HEK293 (cell line): ENCODE measurements around the gene BCL2L1.

Experiments used
- CTCF ChIA-PET: fragments of 350-600 bp; formaldehyde crosslinking; extraction: SDS; loops from one replicate; lab custom pipeline; 2021; ENCODE audit warnings: antibody characterized with exemption; lab: Yijun Ruan, JAX
- POLR2A ChIA-PET: fragments of 300-600 bp; formaldehyde crosslinking; extraction: SDS; loops from one replicate; lab custom pipeline; 2020; ENCODE audit warnings: antibody characterized with exemption, inconsistent platforms; lab: Yijun Ruan, JAX
- H3K27ac ChIP-seq: fragments of 200-500 bp; sonication (Bioruptor generic); 2 replicates; pipeline ENCODE4 v1.5.1; 2014; ENCODE audit warnings: low read depth, low read length, control low read depth, inconsistent platforms; ENCODE audit errors: extremely low read depth
- H3K36me3 ChIP-seq, 2 experiments: fragments of 200-500 bp in 1 of 2; sonication (Bioruptor generic) in 1 of 2; 1 replicate in 1 of 2; 2 replicates in 1 of 2; pipeline ENCODE4 v1.5.1; 2014 to 2017; ENCODE audit warnings: inconsistent platforms in 2 of 2, low read length in 2 of 2; ENCODE audit not compliant: control insufficient read depth in 2 of 2, insufficient read depth in 1 of 2
- H3K4me1 ChIP-seq: fragments of 200-500 bp; sonication (Bioruptor generic); 2 replicates; pipeline ENCODE4 v1.5.1; 2014; ENCODE audit warnings: mild to moderate bottlenecking, low read length, inconsistent platforms; ENCODE audit not compliant: control insufficient read depth, insufficient read depth
- H3K4me3 ChIP-seq: 2 replicates; pipeline ENCODE4 v1.5.1; 2011; ENCODE audit warnings: low read depth, mild to moderate bottlenecking, control low read depth, low read length, moderate library complexity
- H3K9me3 ChIP-seq: fragments of 200-500 bp; sonication (Bioruptor generic); 2 replicates; pipeline ENCODE4 v1.5.1; 2014; ENCODE audit warnings: low read depth, low read length, inconsistent platforms; ENCODE audit not compliant: control insufficient read depth, insufficient read depth
- SALL2 ChIP-seq: fragments of 450-650 bp; formaldehyde crosslinking; IDR thresholded peaks from 2 replicates; pipeline ENCODE4 v1.5.0; 2017; ENCODE audit warnings: missing biosample characterization, mild to moderate bottlenecking, missing genetic modification characterization, borderline replicate concordance
- SP2 ChIP-seq: fragments of 450-650 bp; formaldehyde crosslinking; IDR thresholded peaks from 2 replicates; pipeline ENCODE4 v1.5.1; 2016; ENCODE audit warnings: missing biosample characterization, missing genetic modification characterization
- ZFP3 ChIP-seq: fragments of 450-650 bp; formaldehyde crosslinking; IDR thresholded peaks from 2 replicates; pipeline ENCODE4 v1.5.1; 2016; ENCODE audit warnings: low read depth, missing biosample characterization, missing genetic modification characterization
- ZNF155 ChIP-seq: fragments of 450-650 bp; formaldehyde crosslinking; IDR thresholded peaks from 2 replicates; pipeline ENCODE4 v1.5.1; 2016; ENCODE audit warnings: missing biosample characterization, missing genetic modification characterization
- ZNF157 ChIP-seq: fragments of 450-650 bp; formaldehyde crosslinking; IDR thresholded peaks from 2 replicates; pipeline ENCODE4 v1.5.1; 2016; ENCODE audit warnings: missing biosample characterization, missing genetic modification characterization
- ZNF404 ChIP-seq: fragments of 450-650 bp; formaldehyde crosslinking; IDR thresholded peaks from 2 replicates; pipeline ENCODE4 v1.5.1; 2017; ENCODE audit warnings: missing biosample characterization, missing genetic modification characterization
- ZNF416 ChIP-seq: fragments of 450-650 bp; formaldehyde crosslinking; IDR thresholded peaks from 2 replicates; pipeline ENCODE4 v1.5.1; 2016; ENCODE audit warnings: missing biosample characterization, missing genetic modification characterization
- ZNF530 ChIP-seq: fragments of 450-650 bp; formaldehyde crosslinking; IDR thresholded peaks from 2 replicates; pipeline ENCODE4 v1.5.1; 2016; ENCODE audit warnings: low read depth, missing biosample characterization, missing genetic modification characterization
- ZNF548 ChIP-seq: fragments of 450-650 bp; formaldehyde crosslinking; IDR thresholded peaks from 2 replicates; pipeline ENCODE4 v1.5.1; 2016; ENCODE audit warnings: missing biosample characterization, missing genetic modification characterization
- ZNF626 ChIP-seq: fragments of 450-650 bp; sonication (Bioruptor Pico); formaldehyde crosslinking; IDR thresholded peaks from 2 replicates; pipeline ENCODE4 v1.5.1; 2018; ENCODE audit warnings: missing biosample characterization, missing genetic modification characterization, inconsistent platforms
- ZXDB ChIP-seq: fragments of 450-650 bp; formaldehyde crosslinking; IDR thresholded peaks from 2 replicates; pipeline ENCODE4 v1.5.1; 2016; ENCODE audit warnings: missing biosample characterization, missing genetic modification characterization
- TF ChIP-seq, protein P1 (sequence below): fragments of 450-650 bp; formaldehyde crosslinking; IDR thresholded peaks from 2 replicates; pipeline ENCODE4 v1.5.1; 2016; ENCODE audit warnings: missing biosample characterization, missing genetic modification characterization
- TF ChIP-seq, protein P2 (sequence below): fragments of 450-650 bp; formaldehyde crosslinking; IDR thresholded peaks from 2 replicates; pipeline ENCODE4 v1.5.1; 2016; ENCODE audit warnings: missing biosample characterization, missing genetic modification characterization
- TF ChIP-seq, protein P3 (sequence below): fragments of 450-650 bp; formaldehyde crosslinking; IDR thresholded peaks from 2 replicates; pipeline ENCODE4 v1.5.1; 2016; ENCODE audit warnings: missing biosample characterization, missing genetic modification characterization
- TF ChIP-seq, protein P4 (sequence below): fragments of 450-650 bp; formaldehyde crosslinking; IDR thresholded peaks from 2 replicates; pipeline ENCODE4 v1.5.1; 2016; ENCODE audit warnings: missing biosample characterization, missing genetic modification characterization

Gene BCL2L1

DNA sequence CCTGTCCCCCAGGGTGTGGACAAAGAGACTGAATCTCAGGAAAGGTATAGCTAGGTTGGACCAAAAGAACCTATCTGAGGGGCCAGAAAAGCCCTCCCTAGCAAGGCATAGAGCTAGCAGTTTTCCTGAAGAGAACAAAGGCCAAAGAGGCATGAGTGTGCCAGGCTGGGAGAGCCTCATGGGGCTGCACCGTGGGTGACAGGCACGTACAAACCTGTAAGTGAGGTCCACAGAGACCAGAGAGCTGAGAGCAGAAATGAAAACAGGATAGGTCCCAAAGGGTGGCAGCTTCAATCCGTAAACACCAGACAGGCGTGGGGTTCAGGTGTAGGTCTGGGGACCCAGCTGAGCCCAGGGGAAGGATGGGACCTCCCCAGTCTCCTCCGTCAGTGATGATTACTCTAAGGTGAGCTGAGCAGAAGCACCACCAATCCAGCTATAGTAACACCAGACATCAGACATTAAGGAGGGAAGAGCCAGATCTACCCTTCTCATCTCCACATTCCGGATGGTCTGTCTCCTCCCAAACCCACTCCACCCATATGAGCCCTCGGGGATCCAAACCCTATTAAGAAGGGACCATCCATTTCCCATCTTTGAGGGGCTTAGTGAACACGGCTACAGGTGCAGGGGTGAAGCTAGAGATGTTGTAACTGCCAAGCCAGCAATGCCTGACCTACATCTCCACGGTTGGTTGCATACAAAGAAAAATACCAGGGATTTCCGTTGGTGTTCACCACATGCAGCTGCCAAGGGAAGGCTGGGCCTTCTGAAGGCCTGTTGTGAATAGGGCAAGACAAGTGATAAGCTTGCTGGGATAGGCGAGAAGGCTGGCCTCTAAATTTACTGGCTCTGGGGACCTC, 38.3 kb downstream of the BCL2L1 start (continued):
- TF ChIP-seq, protein P1, sequence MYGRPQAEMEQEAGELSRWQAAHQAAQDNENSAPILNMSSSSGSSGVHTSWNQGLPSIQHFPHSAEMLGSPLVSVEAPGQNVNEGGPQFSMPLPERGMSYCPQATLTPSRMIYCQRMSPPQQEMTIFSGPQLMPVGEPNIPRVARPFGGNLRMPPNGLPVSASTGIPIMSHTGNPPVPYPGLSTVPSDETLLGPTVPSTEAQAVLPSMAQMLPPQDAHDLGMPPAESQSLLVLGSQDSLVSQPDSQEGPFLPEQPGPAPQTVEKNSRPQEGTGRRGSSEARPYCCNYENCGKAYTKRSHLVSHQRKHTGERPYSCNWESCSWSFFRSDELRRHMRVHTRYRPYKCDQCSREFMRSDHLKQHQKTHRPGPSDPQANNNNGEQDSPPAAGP (tag by site-specific recombination): no peak

DNA sequence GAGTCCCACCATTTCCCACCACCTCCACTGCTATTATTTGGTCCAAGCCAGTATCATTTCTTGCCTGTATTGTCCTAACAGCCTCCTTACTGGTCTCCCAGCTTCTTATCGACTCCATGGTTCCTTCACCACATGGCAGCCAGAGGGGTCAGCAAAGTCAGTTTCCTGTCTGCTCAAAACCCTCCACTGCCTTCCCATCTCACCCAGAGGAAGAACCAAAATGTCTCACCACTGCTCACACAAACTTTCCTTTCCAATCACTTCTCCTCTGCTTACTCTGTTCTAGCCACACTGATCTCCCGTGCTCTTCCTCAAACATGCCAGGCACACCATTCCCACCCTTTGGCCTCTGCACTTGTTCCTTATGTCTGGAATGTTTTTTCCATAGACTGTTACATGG, 39.7 kb downstream of the BCL2L1 start:
- no peak overlapping the region for H3K27ac ChIP-seq
- H3K36me3 ChIP-seq: no peaks in the 10 kb centered on the region; a peak in 1 of 3 replicates
- H3K4me3 ChIP-seq: no peak overlapping the region
- POLR2A ChIA-PET: interaction anchor here (0.6 kb wide), 1 partner anchor 22 kb away, joined by 3 read pairs; no protein-coding TSS in a partner anchor
- TF ChIP-seq ZNF157 (tag by site-specific recombination): no peak
- no peak for TF ChIP-seq ZNF404 (tag by site-specific recombination)
- no peak for TF ChIP-seq ZNF626 (tag by site-specific recombination)
- TF ChIP-seq SALL2 (tag by site-specific recombination): no peak
- TF ChIP-seq, protein P2, sequence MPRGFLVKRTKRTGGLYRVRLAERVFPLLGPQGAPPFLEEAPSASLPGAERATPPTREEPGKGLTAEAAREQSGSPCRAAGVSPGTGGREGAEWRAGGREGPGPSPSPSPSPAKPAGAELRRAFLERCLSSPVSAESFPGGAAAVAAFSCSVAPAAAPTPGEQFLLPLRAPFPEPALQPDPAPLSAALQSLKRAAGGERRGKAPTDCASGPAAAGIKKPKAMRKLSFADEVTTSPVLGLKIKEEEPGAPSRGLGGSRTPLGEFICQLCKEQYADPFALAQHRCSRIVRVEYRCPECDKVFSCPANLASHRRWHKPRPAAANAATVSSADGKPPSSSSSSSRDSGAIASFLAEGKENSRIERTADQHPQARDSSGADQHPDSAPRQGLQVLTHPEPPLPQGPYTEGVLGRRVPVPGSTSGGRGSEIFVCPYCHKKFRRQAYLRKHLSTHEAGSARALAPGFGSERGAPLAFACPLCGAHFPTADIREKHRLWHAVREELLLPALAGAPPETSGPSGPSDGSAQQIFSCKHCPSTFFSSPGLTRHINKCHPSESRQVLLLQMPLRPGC (tag by site-specific recombination): no peak
- TF ChIP-seq, protein P1 (tag by site-specific recombination): no peak
- TF ChIP-seq, protein P3, sequence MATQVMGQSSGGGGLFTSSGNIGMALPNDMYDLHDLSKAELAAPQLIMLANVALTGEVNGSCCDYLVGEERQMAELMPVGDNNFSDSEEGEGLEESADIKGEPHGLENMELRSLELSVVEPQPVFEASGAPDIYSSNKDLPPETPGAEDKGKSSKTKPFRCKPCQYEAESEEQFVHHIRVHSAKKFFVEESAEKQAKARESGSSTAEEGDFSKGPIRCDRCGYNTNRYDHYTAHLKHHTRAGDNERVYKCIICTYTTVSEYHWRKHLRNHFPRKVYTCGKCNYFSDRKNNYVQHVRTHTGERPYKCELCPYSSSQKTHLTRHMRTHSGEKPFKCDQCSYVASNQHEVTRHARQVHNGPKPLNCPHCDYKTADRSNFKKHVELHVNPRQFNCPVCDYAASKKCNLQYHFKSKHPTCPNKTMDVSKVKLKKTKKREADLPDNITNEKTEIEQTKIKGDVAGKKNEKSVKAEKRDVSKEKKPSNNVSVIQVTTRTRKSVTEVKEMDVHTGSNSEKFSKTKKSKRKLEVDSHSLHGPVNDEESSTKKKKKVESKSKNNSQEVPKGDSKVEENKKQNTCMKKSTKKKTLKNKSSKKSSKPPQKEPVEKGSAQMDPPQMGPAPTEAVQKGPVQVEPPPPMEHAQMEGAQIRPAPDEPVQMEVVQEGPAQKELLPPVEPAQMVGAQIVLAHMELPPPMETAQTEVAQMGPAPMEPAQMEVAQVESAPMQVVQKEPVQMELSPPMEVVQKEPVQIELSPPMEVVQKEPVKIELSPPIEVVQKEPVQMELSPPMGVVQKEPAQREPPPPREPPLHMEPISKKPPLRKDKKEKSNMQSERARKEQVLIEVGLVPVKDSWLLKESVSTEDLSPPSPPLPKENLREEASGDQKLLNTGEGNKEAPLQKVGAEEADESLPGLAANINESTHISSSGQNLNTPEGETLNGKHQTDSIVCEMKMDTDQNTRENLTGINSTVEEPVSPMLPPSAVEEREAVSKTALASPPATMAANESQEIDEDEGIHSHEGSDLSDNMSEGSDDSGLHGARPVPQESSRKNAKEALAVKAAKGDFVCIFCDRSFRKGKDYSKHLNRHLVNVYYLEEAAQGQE (tag by site-specific recombination): no peak
- TF ChIP-seq ZXDB (tag by site-specific recombination): no peak
- TF ChIP-seq ZNF530: no peak
- TF ChIP-seq ZNF416: no peak
- no peak for TF ChIP-seq ZNF155
- TF ChIP-seq ZNF548 (tag by site-specific recombination): no peak
- TF ChIP-seq, protein P4, sequence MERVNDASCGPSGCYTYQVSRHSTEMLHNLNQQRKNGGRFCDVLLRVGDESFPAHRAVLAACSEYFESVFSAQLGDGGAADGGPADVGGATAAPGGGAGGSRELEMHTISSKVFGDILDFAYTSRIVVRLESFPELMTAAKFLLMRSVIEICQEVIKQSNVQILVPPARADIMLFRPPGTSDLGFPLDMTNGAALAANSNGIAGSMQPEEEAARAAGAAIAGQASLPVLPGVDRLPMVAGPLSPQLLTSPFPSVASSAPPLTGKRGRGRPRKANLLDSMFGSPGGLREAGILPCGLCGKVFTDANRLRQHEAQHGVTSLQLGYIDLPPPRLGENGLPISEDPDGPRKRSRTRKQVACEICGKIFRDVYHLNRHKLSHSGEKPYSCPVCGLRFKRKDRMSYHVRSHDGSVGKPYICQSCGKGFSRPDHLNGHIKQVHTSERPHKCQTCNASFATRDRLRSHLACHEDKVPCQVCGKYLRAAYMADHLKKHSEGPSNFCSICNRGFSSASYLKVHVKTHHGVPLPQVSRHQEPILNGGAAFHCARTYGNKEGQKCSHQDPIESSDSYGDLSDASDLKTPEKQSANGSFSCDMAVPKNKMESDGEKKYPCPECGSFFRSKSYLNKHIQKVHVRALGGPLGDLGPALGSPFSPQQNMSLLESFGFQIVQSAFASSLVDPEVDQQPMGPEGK (tag by site-specific recombination): no peak
- no peak for TF ChIP-seq ZFP3
- TF ChIP-seq SP2 (tag by site-specific recombination): no peak
- no peaks in the 10 kb centered on the region for H3K9me3 ChIP-seq
- H3K4me1 ChIP-seq: no peaks in the 10 kb centered on the region
- CTCF ChIA-PET: interaction anchor here (3.8 kb wide), 1 partner anchor 40 kb away, joined by 19 read pairs; the partner anchor contains the start of gene BCL2L1
